Glomerular endothelial cell (primary cell): Measurements from ENCODE around the gene NANOS2. TPM values are rescaled to one million over a fixed set of nuclear protein-coding genes. Genes with fewer than 3 reads are reported as not detected.

Source experiments
- DNase-seq: peaks from one replicate; pipeline ENCODE4 v3.0.0-alpha.2; 2011; ENCODE audit warnings: low read depth, low spot score; ENCODE audit errors: extremely low read depth
- total RNA-seq: library from RNA; depleted of rRNA; stranded (reverse); fragments of >200 nt; gene quantifications from 2 replicates; pipeline ENCODE4 v1.2.3, GENCODE V29; 2015

The NANOS2 gene
- total RNA-seq, 1 donor from 2014 or later: not detected

DNA sequence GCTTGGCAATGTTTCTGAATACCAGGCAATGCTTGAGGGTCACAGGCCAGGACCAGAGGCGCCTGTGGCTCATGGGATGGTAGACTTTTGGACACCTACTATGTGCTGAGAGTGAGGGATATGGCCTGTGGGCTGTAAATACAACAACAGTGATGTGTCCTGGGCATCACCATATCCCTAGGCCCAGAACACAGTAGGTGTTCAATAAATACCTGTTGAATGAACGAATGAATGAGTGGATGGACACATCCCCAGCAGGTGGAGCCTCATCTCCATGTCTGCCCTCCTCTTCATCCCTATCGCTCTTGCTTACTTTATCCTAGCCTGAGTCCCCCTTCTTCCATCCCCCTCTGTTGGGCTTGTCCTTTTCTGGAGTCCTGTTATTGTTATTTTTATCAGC lies 16.5 kb upstream of the NANOS2 start:
- no peak for DNase-seq

DNA sequence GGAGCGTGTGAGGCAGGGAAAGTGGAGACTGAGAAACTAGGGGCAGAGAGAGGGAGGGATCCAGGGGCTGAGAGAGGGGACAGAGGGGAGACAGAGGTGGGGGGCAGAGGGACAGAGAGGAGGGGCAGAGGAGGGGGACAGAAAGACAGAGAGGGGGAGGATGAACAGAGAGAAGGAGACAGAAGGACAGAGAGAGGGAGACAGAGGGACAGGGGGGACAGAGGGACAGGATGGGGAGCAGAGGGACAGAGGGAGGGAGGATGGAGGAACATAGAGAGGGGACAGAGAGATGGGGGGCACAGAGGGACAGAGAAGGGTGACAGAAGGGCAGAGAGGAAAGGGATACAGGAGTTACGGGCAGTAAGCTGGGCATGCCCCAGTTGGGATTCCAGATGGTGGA lies 14.7 kb upstream of the NANOS2 start:
- DNase-seq: no peak

DNA sequence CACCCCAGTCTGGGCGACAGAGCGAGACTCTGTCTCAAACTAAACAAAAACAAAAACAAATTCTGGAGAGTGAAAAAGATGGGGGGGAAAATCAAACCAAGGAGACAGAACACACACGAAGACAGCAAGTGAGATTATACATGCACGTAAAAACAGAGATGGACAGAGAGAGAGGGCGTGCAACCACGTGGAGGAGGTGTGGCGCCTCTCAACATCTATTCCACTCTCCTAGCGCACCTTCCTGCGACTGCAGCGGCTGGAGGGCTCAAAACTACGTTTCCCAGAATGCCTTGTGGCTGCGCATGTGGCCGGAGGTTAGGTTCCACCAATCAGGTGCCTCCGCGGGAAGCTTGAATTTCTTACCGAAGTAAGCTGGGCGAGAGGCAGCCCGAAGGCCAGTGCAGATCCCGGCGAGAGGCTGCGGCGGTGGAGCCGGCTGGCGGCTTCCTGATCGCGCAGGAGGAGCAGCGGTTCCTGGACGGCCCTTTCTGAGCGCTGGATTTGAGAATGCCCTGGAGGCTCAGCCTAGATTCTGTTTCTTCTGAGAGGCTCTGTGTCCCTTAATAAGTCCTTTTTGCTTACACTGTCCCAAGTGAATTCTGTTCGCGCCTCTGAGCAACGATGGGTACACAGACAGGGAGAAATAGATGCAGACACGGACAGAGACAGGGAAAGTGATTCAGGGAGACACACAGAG lies 13.1 kb upstream of the NANOS2 start:
- peak; percentile 48 for DNase-seq

DNA sequence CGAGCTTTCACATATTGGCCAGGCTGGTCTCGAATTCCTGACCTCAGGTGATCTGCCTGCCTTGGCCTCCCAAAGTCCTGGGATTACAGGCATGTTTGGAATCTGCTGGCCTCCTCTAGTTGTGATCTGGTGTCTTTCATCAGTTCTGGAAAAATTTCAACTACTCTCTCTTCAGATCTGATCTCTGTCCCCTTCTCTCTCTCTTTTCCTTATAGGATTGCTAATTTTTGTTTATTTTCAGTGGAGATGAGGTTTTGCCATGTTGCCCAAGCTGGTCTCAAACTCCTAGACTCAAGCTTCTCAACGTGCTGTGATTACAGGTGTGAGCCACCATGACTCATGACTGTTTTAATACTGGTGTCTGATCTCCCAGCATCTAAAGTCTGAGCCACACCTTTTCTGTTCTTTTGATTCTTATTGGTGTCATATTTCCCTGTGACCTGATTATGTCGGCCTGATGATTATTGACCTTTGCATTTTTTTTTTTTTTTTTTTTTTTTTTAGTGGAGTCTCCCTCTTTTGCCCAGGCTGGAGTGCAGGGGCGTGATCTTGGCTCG lies 10.4 kb upstream of the NANOS2 start:
- no peak for DNase-seq

DNA sequence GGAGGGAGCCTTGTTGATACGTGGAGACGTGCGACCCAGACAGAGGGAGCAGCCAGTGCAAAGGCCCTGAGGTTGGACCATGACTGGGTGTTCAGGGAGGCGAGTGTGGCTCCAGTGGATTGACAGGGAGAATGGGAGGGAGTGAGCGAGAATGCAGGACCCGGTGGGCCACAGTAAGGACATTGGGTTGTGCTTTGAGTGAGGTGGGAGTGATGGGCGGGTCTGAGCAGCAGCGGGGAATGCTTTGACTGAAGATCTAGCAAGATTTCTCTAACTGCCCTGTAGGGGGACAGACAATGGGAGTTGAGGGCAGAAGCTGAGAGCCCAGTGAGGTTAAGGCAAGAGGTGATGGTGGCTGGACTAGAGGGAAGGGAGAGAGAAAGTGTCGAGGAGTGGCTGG lies 7.7 kb upstream of the NANOS2 start:
- no peak for DNase-seq

DNA sequence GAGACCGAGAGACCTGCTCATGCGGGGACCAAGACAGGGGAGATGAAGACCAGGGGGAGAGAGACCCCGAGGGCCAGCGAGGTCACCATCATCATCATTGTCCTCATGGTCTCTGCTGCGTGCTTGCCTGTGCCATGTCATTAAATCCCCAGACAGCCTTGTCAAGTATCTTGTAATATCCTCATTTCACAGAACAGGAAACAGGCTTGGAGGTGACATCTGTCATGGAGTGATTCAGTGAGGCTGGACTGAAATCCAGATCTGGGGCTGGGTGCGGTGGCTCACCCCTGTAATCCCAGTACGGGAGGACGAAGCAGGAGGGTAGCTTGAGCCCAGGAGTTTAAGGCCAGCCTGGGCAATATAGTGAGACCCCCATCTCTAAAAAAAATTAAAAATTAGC lies 5.9 kb upstream of the NANOS2 start:
- DNase-seq: no peak

DNA sequence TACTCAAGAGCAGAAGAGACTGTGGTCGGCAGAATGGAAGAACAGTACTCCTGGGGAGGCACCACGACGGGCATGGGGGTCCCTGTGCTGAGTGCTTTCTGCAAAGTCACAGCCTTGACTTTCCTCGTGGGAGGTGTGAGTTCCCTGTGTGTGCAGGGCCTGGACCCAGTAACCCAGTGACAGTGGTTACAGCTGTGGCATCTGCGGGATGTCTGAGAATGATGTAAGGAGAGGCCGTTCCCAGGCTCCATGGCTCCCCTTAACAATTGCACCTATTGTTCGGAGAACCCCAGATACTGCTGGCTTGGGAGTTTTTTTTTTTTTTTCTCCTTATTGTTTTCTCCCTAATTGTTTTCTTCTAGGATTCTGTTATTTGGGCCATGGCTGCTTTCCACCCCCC lies 5.1 kb upstream of the NANOS2 start:
- no peak for DNase-seq

DNA sequence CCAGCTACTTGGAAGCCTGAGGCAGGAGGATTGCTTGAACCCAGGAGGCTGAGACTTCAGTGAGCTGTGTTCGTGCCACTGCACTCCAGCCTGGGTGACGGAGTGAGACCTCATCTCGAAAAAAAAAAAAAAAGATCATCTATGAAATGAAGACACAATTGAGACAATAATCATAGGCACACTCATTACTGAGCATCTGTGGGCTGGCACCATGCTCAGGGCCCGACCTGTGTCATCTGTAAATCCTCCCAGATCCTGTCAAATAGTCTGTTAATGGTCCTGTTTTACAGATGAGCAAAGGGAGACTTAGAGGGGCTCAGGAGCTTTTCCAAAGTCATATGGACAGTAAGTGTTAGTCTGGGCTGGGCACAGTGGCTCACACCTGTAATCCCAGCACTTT lies 4.1 kb upstream of the NANOS2 start:
- DNase-seq: no peak

DNA sequence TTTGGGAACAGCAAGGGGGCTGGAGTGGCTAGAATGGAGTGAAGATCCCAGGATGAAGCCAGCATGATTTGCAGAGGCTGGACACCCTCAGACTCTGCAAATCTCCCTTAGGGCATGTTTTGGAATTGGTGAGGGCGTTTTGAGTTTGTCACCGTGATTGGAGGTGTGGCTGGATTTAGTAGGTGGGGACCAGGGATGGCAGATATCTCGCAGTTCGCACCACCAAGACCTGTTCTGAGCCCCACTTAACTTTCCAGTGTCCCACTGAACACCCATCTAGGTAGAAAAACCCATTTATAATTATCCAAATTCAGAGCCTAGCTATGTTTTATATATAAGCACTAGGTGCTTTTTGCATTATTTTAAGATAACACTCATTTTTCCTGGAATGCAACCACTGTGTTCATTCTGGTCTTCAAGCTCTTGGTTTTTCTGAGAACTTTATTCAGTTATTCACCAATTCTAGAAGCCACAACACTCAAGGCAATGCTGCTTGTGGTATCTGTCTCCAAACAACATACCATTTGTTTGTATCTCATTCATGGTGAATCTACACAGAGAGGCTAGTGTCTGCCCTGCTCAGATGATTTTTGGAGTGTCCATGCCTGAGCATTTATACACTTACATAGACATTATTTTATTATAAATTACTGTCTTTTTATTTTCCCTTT lies 3.0 kb upstream of the NANOS2 start:
- no peak for DNase-seq

DNA sequence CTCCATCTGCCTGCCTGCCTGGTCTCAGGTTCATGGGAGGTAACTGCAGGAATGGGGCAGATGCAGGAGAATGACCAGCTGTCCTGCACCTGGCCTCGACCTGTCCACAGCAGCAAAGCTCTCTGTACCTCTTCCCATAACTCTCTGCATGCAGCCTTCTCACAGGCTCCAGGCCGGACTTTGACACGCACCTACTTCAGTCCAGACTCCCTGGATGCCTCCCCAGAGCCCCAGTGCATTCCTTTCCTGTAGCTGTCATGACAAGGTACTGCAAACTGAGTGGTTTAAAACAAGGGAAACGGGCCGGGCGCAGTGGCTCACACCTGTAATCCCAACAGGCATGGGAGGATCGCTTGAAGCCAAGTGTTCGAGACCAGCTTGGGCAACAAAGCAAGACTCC lies 3.3 kb downstream of the NANOS2 start:
- DNase-seq: no peak

DNA sequence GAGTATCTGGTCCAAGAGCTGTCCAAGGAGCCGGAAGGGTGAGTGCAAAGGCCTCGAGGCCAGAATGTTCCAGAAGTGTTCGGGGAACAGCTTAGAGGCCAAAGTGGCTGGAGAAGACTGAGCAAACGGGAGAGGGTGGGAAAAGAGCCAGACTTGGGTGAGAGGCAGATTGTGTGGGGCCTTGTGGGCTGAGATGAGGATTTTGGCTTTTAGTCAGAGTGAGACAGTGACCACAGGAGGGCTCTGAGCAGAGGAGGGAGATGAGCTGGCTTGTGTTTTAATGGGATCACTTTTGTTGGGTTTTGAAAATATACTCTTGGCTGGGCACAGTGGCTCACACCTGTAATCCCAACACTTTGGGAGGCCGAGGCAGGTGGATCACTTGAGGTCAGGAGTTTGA lies 5.6 kb downstream of the NANOS2 start:
- no peak for DNase-seq

DNA sequence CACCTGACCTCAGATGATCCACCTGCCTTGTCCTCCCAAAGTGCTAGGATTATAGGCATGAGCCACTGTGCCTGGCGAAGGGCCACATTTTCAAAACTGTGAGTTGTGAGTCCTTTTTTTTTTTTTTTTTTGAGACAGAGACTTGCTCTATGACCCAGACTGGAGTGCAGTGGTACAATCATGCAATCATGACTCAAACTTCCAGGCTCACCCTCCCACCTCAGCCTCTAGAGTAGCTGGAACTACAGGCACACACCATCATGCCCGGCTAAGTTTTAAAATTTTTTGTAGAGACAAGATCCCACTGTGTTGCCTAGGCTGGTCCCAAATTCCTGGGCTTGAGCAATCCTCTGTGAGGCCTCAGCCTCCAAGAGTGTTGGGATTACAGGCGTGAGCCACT lies 8.4 kb downstream of the NANOS2 start:
- DNase-seq: no peak

DNA sequence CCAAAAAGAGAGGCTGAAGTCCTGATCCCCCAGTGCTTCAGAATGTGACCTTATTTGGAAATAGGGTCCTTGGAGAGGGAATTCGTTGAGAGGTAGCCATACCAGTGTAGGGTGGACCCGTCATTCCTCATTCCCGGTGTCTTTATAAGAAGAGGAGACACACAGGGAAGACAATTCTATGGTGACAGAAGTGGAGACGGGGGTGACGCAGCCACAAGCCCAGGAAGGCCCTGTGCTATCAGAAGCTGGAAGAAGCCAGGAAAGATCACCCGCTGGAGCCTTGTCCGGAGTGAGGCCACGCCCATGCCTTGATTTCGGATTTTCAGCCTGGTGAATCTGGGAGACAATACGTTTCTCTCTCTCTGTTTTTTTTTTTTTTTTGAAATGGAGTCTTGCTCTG lies 9.6 kb downstream of the NANOS2 start:
- no peak for DNase-seq

DNA sequence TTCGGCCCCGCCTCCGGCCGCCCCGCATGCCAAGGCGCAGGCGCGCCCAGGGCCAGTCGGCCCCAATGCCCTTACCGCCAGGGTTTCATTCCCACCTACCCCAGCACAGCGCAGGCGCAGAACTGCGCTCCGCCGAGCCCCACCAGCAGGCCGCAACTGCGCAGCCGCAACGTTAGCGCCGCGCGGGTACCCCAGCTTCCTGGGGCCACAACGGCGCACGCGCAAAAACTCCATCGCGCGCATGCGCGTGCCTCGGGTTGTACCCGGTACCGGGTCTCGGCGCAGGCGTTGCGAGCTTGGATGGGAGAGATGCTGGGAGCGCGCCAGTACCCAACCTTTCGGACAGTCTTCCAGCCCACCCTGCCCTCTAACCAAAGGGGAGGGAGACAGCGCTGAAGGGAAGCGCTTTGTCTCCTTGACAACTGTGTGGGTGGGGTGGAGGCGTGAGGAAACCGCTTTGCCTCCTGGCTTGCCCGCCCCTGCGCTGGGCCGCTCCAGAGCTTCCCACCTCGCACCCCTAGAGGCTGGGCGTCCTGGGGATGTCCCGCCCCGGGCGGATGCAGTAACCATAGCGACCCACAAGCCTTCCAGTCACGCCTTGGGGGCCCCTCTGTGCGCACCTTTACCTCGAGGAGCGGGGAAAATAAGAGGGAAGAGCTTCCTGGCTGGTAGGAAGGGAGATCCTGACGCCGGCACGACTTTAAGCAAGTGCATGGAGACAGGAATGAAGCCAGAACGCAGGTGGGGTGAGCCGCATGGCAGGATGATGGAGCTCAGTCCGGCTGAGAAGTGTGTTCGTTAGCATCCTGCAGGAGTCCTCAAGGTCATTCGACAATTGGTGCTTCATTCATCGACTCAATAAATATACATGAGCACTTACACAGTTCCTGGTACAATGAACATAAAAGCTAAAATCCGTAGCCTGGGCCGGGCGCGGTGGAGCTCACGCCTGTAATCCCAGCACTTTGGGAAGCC lies 11.6 kb downstream of the NANOS2 start:
- peak; percentile 75 for DNase-seq

DNA sequence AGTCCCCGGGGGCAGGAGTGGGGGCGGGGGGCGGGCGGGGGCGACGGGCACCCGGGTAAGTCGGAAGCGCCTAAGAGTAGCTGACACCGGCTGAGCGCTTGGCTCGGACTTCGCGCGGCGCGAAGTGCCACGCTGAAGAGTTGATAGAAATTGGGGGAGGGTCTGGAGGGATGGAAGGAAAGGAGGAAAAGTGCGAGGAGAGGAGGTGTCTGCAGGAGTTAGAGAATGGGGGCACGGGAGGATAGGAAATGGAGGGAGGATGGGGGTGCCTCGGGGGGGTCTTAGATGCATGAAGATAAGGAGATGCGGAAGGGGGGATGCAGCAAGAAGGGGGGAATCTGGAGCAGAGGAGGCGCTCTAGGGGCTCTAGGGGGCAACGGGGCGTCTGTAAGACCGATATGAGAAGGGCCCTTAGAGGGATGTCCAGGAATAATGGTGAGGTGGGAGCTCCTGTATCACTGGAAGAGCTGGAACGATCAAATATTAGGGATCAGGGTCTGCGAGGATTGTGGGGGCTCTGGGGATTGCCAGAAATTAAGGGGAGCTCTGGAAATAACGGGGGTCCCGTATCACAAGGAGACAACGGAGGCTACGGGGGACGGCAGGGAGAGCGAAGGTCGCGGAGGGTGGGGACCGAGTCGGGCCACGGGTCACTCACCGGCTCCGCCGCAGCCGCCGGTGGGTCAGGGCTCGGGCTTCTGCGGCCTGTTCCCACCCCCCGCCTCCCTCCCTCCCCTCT lies 12.5 kb downstream of the NANOS2 start, which contains the start of gene MYPOP:
Gene MYPOP, minus strand, starts transcription at position 702 of the 739 bp plus-strand sequence. CDS start 840 bp downstream, outside the sequence.
- no peak for DNase-seq

DNA sequence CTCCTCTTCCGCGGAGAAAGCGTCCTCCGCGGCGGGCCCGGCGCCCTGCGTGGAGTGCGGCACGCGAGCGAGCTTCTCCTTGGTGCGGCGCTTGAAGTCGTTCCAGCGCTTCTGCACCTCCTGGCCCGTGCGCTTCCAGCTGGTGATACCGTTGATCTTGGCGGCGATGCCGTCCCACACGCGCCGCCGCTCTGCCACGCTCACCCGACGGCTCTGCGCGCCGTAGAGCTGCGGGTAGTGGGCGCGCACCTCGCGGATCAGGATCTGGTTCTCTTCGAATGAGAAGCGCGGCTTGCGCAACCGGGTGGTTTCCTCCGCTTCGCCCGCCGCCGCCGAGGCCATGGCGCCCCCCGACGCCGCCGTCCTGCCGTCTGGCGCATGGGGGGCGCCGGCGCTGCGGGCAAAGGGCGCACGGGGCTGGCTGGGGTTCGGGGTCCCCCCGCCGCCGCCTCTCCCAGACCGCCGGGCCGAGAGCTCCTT lies 13.1 kb downstream of the NANOS2 start:
- DNase-seq: no peak

DNA sequence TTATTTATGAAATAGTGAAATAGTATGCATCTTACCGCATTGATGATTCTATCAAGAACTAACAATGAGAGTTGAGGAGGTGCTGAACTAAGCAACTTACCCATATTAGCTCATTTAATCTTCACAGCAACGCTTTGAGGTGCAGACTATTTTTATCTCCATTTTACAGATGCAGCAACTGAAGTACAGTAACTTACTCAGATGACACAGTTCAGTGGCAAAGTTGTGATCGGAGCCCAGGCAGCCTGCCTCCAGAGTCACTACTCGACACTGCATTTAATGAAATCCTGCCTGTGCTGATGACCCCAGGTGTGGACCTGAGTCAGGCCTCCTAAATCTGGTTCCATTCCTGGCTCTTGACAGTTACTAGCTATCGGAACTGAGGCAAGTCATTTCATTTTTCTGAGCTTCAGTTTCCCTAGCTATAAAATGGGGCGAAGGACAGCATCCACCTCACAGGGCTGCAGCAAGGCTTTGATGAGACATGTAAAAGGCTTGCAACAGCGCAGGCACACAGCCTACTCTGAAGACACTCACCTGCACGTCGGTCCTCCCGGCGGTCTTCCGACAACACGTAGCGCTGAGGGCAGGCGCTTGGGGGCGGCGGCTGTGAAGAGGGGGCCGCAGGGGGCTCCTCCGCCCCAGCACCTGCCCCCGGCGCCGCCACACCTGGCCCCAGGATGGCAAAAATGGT lies 13.7 kb downstream of the NANOS2 start:
- DNase-seq: no peak

DNA sequence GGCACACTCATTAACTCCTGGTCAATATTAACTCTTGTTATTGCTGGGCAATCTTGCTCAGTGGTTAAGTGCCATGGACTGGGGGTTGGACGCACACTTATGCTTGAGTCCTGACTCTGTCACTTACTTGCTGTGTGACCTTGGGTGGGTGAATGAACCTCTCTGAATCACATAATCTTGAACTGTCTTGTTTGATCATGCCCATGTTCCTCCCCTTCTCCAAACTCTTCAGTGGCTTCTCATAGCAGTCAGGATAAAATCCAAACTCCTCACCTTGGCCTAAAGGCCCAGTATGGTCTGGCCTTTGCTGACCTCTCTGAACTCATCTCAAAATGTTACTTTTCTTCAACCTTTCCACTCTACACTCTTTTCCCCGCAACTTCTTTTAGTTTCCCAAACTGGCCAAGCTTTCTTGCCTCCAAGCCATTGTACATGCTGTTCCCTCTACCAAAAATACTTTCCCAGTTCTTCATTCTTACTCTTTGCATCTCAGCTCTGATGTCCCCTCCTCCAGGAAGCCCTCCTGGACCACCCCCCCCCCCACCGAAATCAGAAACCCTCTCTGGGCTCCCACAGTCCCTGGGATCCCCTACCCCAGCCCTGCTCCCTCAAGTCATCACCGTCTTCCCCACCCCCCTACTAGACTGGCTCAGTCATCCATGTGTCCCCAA lies 14.5 kb downstream of the NANOS2 start:
- DNase-seq: no peak

DNA sequence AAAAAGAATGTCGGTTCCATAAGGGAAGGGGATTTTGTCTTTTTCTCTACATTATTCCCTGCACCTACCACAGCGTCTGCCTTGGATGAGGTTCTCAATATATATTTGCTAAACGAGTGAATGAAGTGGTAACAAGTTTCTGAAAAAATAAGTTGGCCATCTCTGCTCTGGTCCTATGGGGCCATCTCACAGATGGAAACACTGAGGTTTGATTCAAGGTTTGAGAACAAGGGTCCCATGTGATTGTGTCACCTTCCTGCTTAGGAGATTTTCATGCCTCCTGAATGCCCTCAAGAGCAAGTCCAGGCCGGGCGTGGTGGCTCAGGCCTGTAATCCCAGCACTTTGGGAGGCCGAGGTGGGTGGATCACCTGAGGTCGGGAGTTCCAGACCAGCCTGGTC lies 15.3 kb downstream of the NANOS2 start:
- DNase-seq: no peak
